Measurements from ENCODE around the gene PEAK3. TPM values are rescaled to one million over a fixed set of nuclear protein-coding genes. Genes with fewer than 3 reads are reported as not detected.
A peak's percentile ranks its signal among the peaks of the same experiment; 100 is the strongest.

The PEAK3 gene
- polyA plus RNA-seq, 3 donors: 2.4 to 6.3 (median 2.9) TPM

DNA sequence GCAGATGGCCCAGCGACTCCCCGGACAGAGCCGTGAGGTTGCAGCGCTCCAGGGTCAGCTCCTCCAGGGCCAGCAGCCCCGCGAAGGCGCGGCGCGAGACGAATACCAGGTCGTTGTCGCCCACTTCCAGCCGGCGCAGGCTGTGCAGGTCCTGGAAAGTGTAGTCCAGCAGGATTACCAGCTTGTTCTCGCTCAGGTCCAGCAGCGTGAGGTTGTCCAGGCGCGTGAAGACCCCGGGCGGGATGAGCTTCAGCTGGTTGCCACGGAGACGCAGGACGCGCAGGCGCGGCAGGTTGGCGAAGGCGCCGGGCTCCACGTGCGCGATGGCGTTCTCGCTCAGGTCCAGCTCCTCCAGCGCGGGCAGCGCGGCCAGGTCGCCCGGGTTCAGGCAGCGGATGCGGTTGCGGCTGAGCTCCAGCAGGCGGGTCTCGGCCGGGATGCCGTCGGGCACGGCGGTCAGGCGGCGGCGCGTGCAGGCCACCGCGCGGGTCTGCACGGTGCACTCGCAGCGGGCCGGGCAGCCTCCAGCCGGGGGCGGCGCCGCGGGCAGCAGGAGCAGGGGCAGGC lies 9.3 kb upstream of the PEAK3 start:
- H3K9ac ChIP-seq (ENCODE audit: insufficient read depth, low read length, poor library complexity, severe bottlenecking): peak overlapping the region; percentile 92
- H3K27me3 ChIP-seq (ENCODE audit: control insufficient read depth in 2 of 2, insufficient read depth in 2 of 2, low read length in 2 of 2): no peaks in the 10 kb centered on the region
- Mint-ChIP-seq H3K4me1 (peaks cover 71% of the 10 kb centered on the region), H3K4me3 (peak overlapping the region; percentile 84 to 87), H3K27me3 (ENCODE audit: low read depth in 3 of 3) (peaks cover 2 to 13% (median 11%) of the 10 kb centered on the region in 3 donors), H3K9me3 (peaks cover 0 to 3% (median 0%) of the 10 kb centered on the region in 7 donors), H3K27ac (peak overlapping the region in 2 of 7 donors; percentile 81 to 96), H3K36me3 (peaks cover 28 to 48% of the 10 kb centered on the region in 2 donors)
- peak overlapping the region; percentile 85 for H3K4me2 ChIP-seq (replicated peaks; ENCODE audit: extremely low read depth, low read length, poor library complexity, severe bottlenecking)
- H2AFZ ChIP-seq (ENCODE audit: insufficient read depth, low read depth, low read length, poor library complexity, severe bottlenecking): no peak overlapping the region
- WGBS (ENCODE audit: insufficient coverage): 42% methylated on average over 58 of the region's 67 CpGs
- H3K79me2 ChIP-seq (ENCODE audit: insufficient read depth, low read length): peaks cover 43% of the 10 kb centered on the region
- H3K36me3 ChIP-seq (replicated peaks in 1 of 2; ENCODE audit: control insufficient read depth in 1 of 2, insufficient read depth in 2 of 2, low read length in 2 of 2): peaks cover 20 to 36% of the 10 kb centered on the region in 2 donors
- H4K20me1 ChIP-seq (ENCODE audit: insufficient read depth, low read length): peaks cover 59% of the 10 kb centered on the region
- peak overlapping the region in 1 of 2 donors; percentile 96 for H3K27ac ChIP-seq (ENCODE audit: low read depth in 1 of 2, low read length in 2 of 2)
- DNase-seq: no peak
- intact Hi-C loops (cut with micrococcal nuclease): no loop called here
- TF ChIP-seq, protein P1, sequence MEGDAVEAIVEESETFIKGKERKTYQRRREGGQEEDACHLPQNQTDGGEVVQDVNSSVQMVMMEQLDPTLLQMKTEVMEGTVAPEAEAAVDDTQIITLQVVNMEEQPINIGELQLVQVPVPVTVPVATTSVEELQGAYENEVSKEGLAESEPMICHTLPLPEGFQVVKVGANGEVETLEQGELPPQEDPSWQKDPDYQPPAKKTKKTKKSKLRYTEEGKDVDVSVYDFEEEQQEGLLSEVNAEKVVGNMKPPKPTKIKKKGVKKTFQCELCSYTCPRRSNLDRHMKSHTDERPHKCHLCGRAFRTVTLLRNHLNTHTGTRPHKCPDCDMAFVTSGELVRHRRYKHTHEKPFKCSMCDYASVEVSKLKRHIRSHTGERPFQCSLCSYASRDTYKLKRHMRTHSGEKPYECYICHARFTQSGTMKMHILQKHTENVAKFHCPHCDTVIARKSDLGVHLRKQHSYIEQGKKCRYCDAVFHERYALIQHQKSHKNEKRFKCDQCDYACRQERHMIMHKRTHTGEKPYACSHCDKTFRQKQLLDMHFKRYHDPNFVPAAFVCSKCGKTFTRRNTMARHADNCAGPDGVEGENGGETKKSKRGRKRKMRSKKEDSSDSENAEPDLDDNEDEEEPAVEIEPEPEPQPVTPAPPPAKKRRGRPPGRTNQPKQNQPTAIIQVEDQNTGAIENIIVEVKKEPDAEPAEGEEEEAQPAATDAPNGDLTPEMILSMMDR (IDR thresholded peaks at IDR 0.05): no peak
- peak overlapping the region; percentile 38 to 82 (median 58) for H3K4me3 ChIP-seq (replicated peaks in 1 of 3; ENCODE audit: low read depth in 2 of 3, low read length in 3 of 3)
- H3K4me1 ChIP-seq (ENCODE audit: control insufficient read depth in 1 of 2, insufficient read depth in 2 of 2, low read length in 2 of 2): peaks cover 52 to 80% of the 10 kb centered on the region in 2 donors
- H3K9me3 ChIP-seq (replicated peaks in 1 of 2; ENCODE audit: control insufficient read depth in 1 of 2, insufficient read depth in 1 of 2, low read length in 2 of 2): no peaks in the 10 kb centered on the region

DNA sequence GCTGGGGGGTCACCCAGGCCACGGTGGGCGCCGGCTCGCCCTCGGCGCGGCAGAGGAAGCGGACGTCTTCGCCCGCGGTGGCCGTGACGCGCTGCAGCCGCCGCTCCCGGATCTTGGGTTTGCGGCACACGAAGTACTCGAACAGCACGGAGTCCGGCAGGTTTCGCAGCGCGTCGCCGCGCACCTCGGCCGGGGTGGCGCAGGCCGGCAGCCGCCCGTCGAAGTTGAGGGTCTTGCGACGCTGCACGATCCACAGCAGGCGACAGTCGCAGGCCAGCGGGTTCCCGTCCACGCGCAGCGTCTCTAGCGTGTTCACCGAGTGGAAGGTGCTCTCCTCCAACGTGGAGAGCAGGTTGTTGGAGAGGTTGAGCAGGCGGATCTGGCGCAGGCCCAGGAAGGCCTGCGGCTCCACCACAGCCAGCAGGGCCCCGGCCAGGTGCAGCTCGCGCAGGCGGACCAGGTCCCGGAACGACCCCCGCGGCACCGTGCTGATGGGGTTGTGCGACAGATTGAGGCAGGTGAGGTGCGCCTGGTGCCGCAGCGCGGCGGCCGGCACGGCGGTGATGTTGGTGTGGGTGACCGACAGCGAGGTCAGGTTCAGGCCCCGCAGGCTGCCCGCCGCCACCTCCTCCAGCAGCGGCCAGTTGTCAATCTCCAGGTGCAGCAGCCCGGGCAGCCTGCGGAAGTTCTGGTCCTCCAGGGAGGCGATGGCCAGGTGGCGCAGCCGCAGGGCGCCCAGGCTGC lies 8.6 kb upstream of the PEAK3 start:
- Histone ChIP-seq H3K27ac (ENCODE audit: low read depth in 1 of 2, low read length in 2 of 2) (peak overlapping the region in 1 of 2 donors; percentile 96), H3K36me3 (replicated peaks in 1 of 2; ENCODE audit: control insufficient read depth in 1 of 2, insufficient read depth in 2 of 2, low read length in 2 of 2) (peaks cover 14 to 32% of the 10 kb centered on the region in 2 donors), H3K4me3 (replicated peaks in 1 of 3; ENCODE audit: low read depth in 2 of 3, low read length in 3 of 3) (peak overlapping the region; percentile 38 to 82 (median 58)), H4K20me1 (ENCODE audit: insufficient read depth, low read length) (peaks cover 52% of the 10 kb centered on the region), H3K9me3 (replicated peaks in 1 of 2; ENCODE audit: control insufficient read depth in 1 of 2, insufficient read depth in 1 of 2, low read length in 2 of 2) (no peaks in the 10 kb centered on the region), H3K4me1 (ENCODE audit: control insufficient read depth in 1 of 2, insufficient read depth in 2 of 2, low read length in 2 of 2) (peaks cover 52 to 84% of the 10 kb centered on the region in 2 donors), H3K9ac (ENCODE audit: insufficient read depth, low read length, poor library complexity, severe bottlenecking) (peak overlapping the region; percentile 92), H3K4me2 (replicated peaks; ENCODE audit: extremely low read depth, low read length, poor library complexity, severe bottlenecking) (peak overlapping the region; percentile 85), H3K27me3 (ENCODE audit: control insufficient read depth in 2 of 2, insufficient read depth in 2 of 2, low read length in 2 of 2) (no peaks in the 10 kb centered on the region), H2AFZ (ENCODE audit: insufficient read depth, low read depth, low read length, poor library complexity, severe bottlenecking) (peak overlapping the region; percentile 59), H3K79me2 (ENCODE audit: insufficient read depth, low read length) (peaks cover 43% of the 10 kb centered on the region)
- Mint-ChIP-seq H3K27me3 (ENCODE audit: low read depth in 3 of 3) (peaks cover 2 to 16% (median 13%) of the 10 kb centered on the region in 3 donors), H3K9me3 (peaks cover 0 to 3% (median 0%) of the 10 kb centered on the region in 7 donors), H3K27ac (peak overlapping the region in 6 of 7 donors; percentile 20 to 96 (median 54)), H3K4me1 (peaks cover 73% of the 10 kb centered on the region), H3K36me3 (peaks cover 25 to 41% of the 10 kb centered on the region in 2 donors), H3K4me3 (peak overlapping the region; percentile 84 to 87)
- DNase-seq: no peak
- WGBS (ENCODE audit: insufficient coverage): 1% methylated on average over 82 of the region's 82 CpGs
- intact Hi-C loops (cut with micrococcal nuclease): no loop called here
- TF ChIP-seq, protein P1 (IDR thresholded peaks at IDR 0.05): no peak
